LHCN-M2 (cell line): ENCODE results near the gene NAE1. TPM values are rescaled to one million over a fixed set of nuclear protein-coding genes. Genes with fewer than 3 reads are reported as not detected.
"Not testable (repeated sequence)": the region's sequence is repeated elsewhere in the genome, so short reads cannot be mapped to it uniquely, and the experiment has no call there.

Experiments used
- DNase-seq: peaks from one replicate; pipeline ENCODE4 v3.0.0-alpha.2; 2012; ENCODE audit warnings: low read depth
- total RNA-seq: library from RNA; depleted of rRNA; stranded (reverse); fragments of >200 nt; gene quantifications from 2 replicates; pipeline ENCODE4 v1.2.3, GENCODE V29; 2014; rRNA removed

NAE1 gene
- total RNA-seq, 1 experiment from 2014 or later: 77.2 TPM

GRCh38 chr16:66802159-66802558, 28.6 kb downstream of the NAE1 start:
- DNase-seq: no peak

DNA sequence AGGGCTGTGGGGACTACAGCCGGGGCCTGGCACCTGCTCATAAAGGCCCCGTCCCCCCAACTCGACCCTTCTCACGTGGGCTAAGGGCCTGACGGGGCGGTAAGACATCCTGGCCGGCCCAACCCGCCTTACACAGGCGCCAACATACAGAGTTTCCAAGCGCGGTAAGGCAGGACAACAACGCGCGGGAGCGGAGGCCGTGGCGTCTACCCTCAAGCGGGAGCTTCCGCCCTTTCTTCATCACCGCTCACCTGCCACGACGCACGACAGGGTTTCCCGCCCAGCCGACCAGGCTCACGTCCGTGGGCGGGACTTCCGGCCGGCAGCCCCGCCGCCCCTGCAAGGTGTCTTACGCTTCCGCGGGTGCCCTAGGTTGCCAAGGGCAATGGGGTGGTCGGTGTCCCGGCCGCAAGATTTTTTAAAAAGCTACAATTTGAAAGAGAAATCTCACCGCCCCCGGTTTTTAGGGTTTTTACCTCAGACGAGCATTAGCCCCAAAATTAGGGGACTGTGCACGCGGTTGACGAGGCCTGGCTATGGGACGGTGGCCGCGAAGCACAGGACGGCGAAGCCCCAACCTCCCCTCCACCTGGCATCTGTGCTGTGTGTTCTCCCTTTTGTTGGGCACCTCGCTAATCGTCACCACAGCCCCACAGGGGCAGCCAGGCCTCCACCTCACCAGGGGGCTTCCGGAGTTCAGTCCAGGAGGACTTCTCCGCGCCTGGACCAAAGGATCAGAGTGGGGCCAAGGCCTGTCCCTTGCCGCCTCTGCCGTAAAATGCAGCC, 29.3 kb downstream of the NAE1 start, which contains the start of gene TERB1:
Gene TERB1, minus strand, starts transcription at position 265 of the 786 bp plus-strand sequence. CDS start 4,786 bp downstream, outside the sequence.
- DNase-seq: no peak

DNA sequence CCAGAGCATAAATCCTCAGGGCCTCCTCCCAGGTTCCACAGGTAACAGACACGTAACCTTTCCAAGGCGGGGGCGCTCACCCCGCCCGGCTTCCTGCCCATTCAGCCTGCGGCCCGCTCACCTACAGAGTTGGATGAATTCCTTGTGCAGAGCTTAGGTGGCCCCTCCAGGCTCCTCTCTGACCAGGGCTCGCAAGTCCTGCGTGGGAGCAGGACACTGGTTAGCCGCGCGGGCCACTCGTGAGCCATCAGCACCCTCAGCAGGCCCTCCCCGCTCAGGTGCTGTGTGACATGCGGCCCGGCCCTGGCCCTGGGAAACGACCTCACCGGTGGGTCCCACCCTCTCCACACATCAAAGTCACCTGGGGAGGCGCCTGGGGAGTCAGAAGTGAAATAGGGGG, 29.9 kb downstream of the NAE1 start:
- DNase-seq: no peak

GRCh38 chr16:66798161-66798560, 32.6 kb downstream of the NAE1 start:
- peak; percentile 5 for DNase-seq

DNA sequence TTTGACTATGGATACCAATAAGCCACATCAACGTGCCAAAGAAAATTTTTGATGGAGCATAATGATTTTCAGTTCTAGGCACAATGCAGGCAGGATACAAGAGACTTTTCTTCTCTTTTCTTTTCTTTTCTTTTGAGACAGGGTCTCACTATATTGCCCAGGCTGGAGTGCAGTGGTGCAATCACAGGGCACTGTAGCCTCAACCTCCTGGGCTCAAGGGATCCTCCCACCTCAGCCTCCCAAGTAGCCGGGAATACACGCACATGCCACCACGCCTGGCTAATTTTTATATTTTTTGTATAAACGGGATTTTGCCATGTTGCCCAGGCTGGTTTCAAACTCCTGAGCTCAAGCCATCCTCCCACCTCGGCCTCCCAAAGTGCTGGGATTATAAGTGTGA, 36.8 kb downstream of the NAE1 start:
- not testable (repeated sequence) for DNase-seq

DNA sequence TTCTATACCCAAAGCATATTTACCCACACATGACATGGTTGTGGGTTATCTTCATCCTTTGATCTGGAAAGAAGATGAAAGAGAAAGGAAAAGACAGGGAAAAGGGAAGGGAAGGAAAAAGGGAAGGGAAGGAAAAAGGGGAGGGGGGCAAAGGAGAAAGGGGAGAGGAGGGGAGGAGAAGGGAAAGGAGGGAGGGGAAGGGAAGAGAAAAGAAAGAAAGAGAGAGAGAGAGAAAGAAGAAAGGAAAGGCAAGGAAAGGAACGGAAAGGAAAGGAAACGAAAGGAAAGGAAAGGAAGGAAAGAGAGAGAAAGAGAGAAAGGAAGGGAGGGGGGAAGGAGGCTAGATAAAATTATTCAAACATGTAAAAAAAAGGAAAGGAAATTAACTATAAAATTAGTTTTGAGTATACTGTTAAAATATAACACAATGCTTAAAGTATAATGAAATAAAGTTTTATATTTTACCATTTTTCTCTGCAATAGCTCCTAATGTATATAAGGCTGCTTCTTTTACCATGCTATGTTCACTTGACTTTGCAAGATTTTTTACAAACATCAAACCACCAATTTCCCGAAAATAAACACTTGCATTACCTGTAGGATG, 40.5 kb downstream of the NAE1 start:
- no peak for DNase-seq

- DNase-seq: no peak
Observed at GRCh38 chr16:66787427-66787826, 43.3 kb downstream of the NAE1 start.

DNA sequence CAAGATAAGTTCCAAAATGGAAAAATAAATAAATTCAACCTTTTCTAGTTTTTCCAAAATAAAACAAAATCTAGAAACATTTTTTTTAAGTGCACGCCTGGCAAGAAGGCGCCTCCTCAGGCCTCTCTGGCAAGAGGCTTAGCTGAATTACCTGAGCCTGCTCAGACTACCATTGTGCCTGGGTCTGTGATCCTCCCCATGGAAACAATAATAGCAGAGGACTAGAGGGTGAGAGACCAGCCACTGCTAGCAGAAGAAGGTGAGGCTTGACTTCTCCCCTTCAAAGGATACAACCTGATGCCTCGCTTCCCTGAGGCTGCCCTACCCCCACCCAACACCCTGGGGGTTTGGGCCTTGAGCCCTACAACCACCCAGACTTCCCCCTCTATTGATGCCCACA, 44.2 kb downstream of the NAE1 start:
- DNase-seq: no peak

- DNase-seq: no peak
Observed at GRCh38 chr16:66776457-66776856, 54.3 kb downstream of the NAE1 start.

GRCh38 chr16:66774981-66775380, 55.8 kb downstream of the NAE1 start:
- no peak for DNase-seq

DNA sequence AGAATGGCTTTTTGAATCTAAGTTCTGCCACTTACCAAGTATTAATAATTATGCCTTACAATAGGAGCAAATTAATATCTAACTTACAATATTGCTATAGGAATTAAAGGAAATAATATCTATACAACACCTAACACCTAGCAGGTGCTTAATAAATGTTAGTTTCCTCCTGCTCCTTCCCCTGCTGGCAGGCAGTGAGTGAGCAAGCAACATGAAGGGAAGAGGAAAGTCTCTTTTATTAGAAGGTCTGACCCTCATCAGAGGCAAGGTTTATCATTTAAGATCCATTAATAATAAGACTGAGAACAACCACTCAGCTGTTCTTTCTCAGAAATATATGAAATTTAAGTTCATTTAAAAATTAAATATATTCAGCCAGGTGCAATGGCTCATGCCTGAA, 72.7 kb downstream of the NAE1 start:
- no peak for DNase-seq

GRCh38 chr16:66754819-66755218, 76.0 kb downstream of the NAE1 start:
- no peak for DNase-seq

GRCh38 chr16:66754211-66754610, 76.6 kb downstream of the NAE1 start:
- DNase-seq: no peak

DNA sequence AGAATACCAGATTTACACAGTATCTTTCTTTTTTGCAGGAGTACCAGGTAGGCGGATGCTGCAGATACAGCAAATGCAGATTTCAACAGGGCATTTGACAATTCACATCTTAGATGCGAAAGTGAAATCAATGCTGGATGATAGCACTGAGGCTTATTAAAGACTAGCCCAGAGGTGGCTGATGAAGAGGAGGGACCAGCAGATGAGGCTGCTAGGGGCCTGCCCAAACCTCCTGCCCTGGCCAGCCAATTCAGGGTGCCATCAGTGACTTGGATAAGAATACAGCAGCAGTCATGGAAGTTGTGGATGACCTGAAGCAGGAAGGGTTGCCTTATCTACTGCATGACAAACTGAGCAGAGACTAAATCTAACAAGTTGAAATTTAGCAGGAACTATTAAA, 77.8 kb downstream of the NAE1 start:
- no peak for DNase-seq

Other genes starting within 250 kb of the NAE1 start
- 25.5 and 30.2 TPM in 2 replicates for gene CMTM3, start 226.3 kb downstream of the NAE1 start, total RNA-seq
- gene CMTM4, start 134.2 kb downstream of the NAE1 start, total RNA-seq: 11.9 and 16.4 TPM in 2 replicates
- gene DYNC1LI2, start 79.4 kb downstream of the NAE1 start, total RNA-seq: 110 and 117 TPM in 2 replicates
- not detected in 2 replicates for gene TERB1, start 29.4 kb downstream of the NAE1 start, total RNA-seq
- gene CA7, start 13.4 kb upstream of the NAE1 start, total RNA-seq: not detected in 2 replicates
- 8.1 and 10.0 TPM in 2 replicates for gene PDP2, start 49.5 kb upstream of the NAE1 start, total RNA-seq
- gene CDH16, start 87.9 kb upstream of the NAE1 start, total RNA-seq: not detected in 2 replicates
- 1.1 and 1.7 TPM in 2 replicates for gene RRAD, start 94.6 kb upstream of the NAE1 start, total RNA-seq
- 147 and 148 TPM in 2 replicates for gene CIAO2B, start 103.4 kb upstream of the NAE1 start, total RNA-seq
- 45.8 and 53.4 TPM in 2 replicates for gene CES2, start 104.5 kb upstream of the NAE1 start, total RNA-seq
- 0.75 and 0.96 TPM in 2 replicates for gene CES3, start 130.3 kb upstream of the NAE1 start, total RNA-seq
- 0.06 and 0.77 TPM in 2 replicates for gene CES4A, start 157.6 kb upstream of the NAE1 start, total RNA-seq
- gene CBFB, start 198.2 kb upstream of the NAE1 start, total RNA-seq: 121 and 123 TPM in 2 replicates